ENCODE results near the gene C1QA.

The C1QA gene

GRCh38 chr1:22625262-22625925 is 11.0 kb upstream of the C1QA start:
- no peak for DNase-seq
- Mint-ChIP-seq H3K36me3 (no peaks in the 10 kb centered on the region), H3K4me1 (no peaks in the 10 kb centered on the region), H3K9me3 (no peaks in the 10 kb centered on the region), H3K27ac (no peak overlapping the region), H3K27me3 (peaks cover 41% of the 10 kb centered on the region), H3K4me3 (no peak overlapping the region)
- CTCF ChIA-PET: no interaction called here

DNA sequence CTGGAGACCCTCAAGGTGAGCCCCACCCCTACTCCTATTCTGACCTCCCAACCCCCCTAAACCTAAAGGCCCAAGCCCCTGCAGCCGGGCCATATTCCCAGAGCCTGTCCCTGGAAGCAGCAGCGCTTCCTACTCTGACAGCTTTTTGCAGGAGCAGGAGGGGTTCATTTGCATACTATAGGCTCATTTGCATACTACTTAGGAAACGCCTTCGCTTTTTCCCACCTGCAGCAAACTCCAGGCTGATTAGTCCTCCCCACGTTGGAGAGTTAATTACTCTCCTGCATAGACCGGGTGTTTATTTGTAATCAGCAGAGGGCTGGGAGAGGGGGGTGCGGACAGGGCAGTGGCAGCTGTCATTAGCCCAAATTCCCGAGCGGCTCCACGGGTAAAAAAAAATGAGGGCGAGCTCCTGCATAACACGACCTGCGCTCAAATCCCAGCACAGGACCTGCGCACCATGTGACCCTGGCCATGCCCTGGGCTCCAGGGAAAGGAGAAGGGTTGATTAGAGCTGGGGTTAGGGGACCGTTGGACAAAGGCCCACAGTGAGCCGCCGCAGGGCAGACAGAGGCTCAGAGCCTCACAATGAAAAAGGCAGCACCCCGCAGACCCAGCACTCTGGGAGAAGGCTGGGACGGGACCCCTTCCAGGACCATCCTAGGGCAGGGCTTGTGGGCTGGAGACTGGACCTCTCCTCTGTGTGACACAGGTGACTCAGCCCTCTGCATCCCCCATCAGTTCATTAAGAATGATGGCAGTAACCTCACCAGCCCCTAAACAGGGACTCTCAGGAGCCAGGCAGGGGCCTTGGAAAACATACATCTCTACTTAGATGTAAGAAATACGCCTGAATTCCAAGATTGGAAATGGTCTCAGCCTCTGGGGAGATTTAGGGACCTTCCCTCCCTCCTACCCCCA is 9.9 kb upstream of the C1QA start:
- DNase-seq: no peak
- Mint-ChIP-seq H3K27me3 (peaks cover 45% of the 10 kb centered on the region), H3K4me1 (no peaks in the 10 kb centered on the region), H3K27ac (no peak overlapping the region), H3K36me3 (no peaks in the 10 kb centered on the region), H3K4me3 (no peak overlapping the region), H3K9me3 (no peaks in the 10 kb centered on the region)
- CTCF ChIA-PET: interaction anchor here (0.6 kb wide), 1 partner anchor 1115 kb away, joined by 3 read pairs; no protein-coding TSS in a partner anchor

DNA sequence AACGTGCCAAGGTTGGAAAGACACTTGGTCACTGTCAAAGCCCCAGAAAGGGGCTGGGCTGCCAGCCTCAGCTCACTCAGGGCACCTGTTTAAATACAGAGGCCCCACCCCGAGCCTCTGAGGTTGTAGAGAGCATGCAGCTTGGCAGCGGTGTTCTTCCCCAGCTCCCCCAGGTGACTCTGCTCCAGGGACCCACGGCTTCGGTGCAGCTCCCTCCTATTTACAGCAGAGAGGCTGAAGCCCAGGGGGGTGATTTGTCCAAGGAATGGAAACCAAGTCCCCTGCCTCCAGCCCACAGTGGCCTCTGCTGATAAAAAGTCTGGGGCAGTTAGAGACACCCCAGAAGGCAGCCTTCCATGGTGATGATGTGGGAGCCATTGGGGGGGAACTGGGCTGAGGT is 9.1 kb upstream of the C1QA start:
- Mint-ChIP-seq H3K27me3 (peaks cover 42% of the 10 kb centered on the region), H3K9me3 (no peaks in the 10 kb centered on the region), H3K27ac (no peak overlapping the region), H3K4me1 (no peaks in the 10 kb centered on the region), H3K4me3 (no peak overlapping the region), H3K36me3 (no peaks in the 10 kb centered on the region)
- CTCF ChIA-PET: no interaction called here
- DNase-seq: no peak

GRCh38 chr1:22628698-22629444 is 7.6 kb upstream of the C1QA start:
- Mint-ChIP-seq H3K4me3 (no peak overlapping the region), H3K27me3 (peaks cover 57% of the 10 kb centered on the region)
- CTCF ChIA-PET: no interaction called here

DNA sequence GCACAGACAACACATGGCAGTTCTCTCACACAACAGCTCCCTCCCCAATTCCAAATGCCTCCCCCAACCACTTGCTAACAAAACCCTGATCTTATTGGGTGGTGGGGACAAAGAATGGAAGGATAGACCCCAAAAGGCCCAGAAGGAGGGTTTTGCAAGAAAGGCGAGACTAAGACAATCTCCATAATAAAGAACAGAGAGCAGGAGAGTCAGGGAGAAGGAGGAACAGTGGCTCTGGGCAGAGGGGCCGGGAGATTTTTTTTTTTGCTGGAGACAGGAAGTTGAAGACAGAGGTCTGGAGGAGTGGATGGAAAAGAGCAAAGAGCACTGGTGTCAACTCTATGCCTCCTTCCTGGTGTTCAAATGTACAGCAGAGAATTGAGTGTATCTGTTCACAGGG is 6.5 kb upstream of the C1QA start:
- Mint-ChIP-seq H3K4me1 (no peaks in the 10 kb centered on the region), H3K36me3 (no peaks in the 10 kb centered on the region), H3K27ac (no peak overlapping the region), H3K9me3 (no peaks in the 10 kb centered on the region), H3K4me3 (no peak overlapping the region), H3K27me3 (peaks cover 59% of the 10 kb centered on the region)
- CTCF ChIA-PET: no interaction called here
- DNase-seq: no peak

More at GRCh38 chr1:22628698-22629444, 7.6 kb upstream of the C1QA start:
- Mint-ChIP-seq H3K4me1 (no peaks in the 10 kb centered on the region), H3K27ac (no peak overlapping the region), H3K36me3 (no peaks in the 10 kb centered on the region), H3K9me3 (no peaks in the 10 kb centered on the region)
- no peak for DNase-seq

- CTCF ChIA-PET: no interaction called here
- DNase-seq: no peak
- H3K4me3 Mint-ChIP-seq: no peak overlapping the region
- H3K27me3 Mint-ChIP-seq: peaks cover 33% of the 10 kb centered on the region
- no peaks in the 10 kb centered on the region for H3K36me3 Mint-ChIP-seq
- H3K9me3 Mint-ChIP-seq: no peaks in the 10 kb centered on the region
- no peak overlapping the region for H3K27ac Mint-ChIP-seq
- no peaks in the 10 kb centered on the region for H3K4me1 Mint-ChIP-seq
Measured at GRCh38 chr1:22633697-22634463, 2.5 kb upstream of the C1QA start.

DNA sequence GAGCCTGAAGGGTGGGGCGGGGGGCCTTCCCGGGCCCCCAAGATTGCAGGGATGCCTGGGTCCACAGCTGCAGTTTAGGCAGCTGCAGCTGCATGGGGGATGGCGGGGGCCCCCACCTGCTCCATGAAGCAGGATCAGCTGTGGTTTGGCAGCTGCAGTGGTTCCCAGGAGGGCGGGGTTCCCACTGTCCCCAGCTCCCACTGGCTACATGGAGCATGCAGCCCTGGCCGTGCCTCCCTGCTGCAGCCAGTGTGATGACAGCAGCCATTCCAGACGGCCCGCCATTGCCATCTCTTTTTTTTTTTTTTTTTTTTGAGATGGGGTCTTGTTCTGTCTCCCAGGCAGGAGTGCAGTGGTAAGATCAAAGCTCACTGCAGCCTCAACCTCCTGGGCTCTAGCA is 992 bp upstream of the C1QA start:
- CTCF ChIA-PET: no interaction called here
- H3K36me3 Mint-ChIP-seq: no peaks in the 10 kb centered on the region
- DNase-seq: no peak
- peaks cover 24% of the 10 kb centered on the region for H3K27me3 Mint-ChIP-seq
- no peaks in the 10 kb centered on the region for H3K9me3 Mint-ChIP-seq
- H3K4me3 Mint-ChIP-seq: no peak overlapping the region
- no peaks in the 10 kb centered on the region for H3K4me1 Mint-ChIP-seq
- H3K27ac Mint-ChIP-seq: no peak overlapping the region

DNA sequence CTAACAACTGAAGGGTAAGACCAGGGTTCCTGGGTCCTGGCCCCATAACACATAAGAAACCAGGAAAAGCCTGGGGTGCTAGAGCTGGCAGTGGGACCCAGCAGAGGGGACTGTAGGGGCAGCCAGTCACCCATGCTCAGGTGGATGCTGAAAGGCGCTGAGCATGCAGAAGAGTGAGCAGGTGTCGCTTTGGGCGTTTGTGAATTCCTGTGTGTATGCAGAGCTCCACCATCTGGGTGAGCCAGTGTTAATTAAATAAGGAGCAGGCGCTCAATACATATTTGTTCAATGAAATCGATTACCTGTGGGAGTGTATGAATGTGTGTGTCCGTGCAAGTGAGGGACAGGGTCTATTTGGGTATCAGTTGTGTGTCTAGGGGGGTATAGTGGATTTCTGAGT is 499 bp downstream of the C1QA start:
- no peak for DNase-seq
- H3K4me3 Mint-ChIP-seq: no peak overlapping the region
- CTCF ChIA-PET: no interaction called here
- H3K9me3 Mint-ChIP-seq: no peaks in the 10 kb centered on the region
- no peak overlapping the region for H3K27ac Mint-ChIP-seq
- H3K27me3 Mint-ChIP-seq: peaks cover 20% of the 10 kb centered on the region
- no peaks in the 10 kb centered on the region for H3K4me1 Mint-ChIP-seq
- no peaks in the 10 kb centered on the region for H3K36me3 Mint-ChIP-seq

DNA sequence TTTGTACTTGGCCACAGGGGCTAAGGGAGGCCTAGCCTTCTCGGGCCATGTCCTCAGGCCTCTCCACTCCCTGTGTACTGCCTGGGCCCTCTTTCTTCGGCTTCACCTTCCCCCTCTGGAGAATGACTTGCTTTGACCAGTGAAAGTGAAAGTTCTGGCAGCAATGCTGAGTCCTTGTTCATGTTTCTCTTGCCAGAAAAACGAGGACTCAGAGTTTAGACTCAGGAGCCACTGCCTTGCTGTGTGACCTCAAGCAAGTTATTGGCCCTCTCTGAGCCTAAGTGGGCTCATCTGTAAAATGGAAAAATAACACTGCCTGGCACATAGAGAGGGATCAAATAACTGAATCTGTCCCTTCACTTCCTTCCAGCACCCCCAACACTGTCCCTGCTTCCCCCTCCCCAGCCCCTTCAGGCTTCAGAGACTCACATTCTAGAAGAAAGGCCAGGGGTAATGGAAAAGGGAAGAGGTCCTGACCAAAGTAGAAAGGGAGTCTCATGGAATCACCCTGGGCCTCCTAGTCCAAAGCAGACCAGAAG is 1.5 kb downstream of the C1QA start:
- Mint-ChIP-seq H3K9me3 (no peaks in the 10 kb centered on the region), H3K36me3 (no peaks in the 10 kb centered on the region), H3K4me3 (no peak overlapping the region), H3K27me3 (peaks cover 11% of the 10 kb centered on the region), H3K27ac (no peak overlapping the region), H3K4me1 (no peaks in the 10 kb centered on the region)
- DNase-seq: no peak
- CTCF ChIA-PET: no interaction called here

- Mint-ChIP-seq H3K4me3 (no peak overlapping the region), H3K9me3 (no peaks in the 10 kb centered on the region), H3K4me1 (no peaks in the 10 kb centered on the region), H3K27ac (no peak overlapping the region), H3K27me3 (peaks cover 4% of the 10 kb centered on the region), H3K36me3 (no peaks in the 10 kb centered on the region)
- no peak for DNase-seq
- CTCF ChIA-PET: interaction anchor here (0.6 to 1.1 kb wide), 2 partner anchors 34 to 222 kb away, joined by 3 to 4 read pairs; no protein-coding TSS in a partner anchor
Measured at GRCh38 chr1:22638476-22639234, 2.2 kb downstream of the C1QA start.

DNA sequence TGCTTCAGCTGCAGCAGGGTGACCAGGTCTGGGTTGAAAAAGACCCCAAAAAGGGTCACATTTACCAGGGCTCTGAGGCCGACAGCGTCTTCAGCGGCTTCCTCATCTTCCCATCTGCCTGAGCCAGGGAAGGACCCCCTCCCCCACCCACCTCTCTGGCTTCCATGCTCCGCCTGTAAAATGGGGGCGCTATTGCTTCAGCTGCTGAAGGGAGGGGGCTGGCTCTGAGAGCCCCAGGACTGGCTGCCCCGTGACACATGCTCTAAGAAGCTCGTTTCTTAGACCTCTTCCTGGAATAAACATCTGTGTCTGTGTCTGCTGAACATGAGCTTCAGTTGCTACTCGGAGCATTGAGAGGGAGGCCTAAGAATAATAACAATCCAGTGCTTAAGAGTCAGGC is 2.9 kb downstream of the C1QA start:
- Mint-ChIP-seq H3K27me3 (no peaks in the 10 kb centered on the region), H3K4me3 (no peak overlapping the region), H3K27ac (no peak overlapping the region), H3K36me3 (no peaks in the 10 kb centered on the region), H3K9me3 (no peaks in the 10 kb centered on the region), H3K4me1 (no peaks in the 10 kb centered on the region)
- DNase-seq: no peak
- CTCF ChIA-PET: interaction anchor here (0.6 to 1.1 kb wide), 2 partner anchors 34 to 223 kb away, joined by 3 to 4 read pairs; no protein-coding TSS in a partner anchor

- H3K27me3 Mint-ChIP-seq: peaks cover 5% of the 10 kb centered on the region
- H3K4me1 Mint-ChIP-seq: no peaks in the 10 kb centered on the region
- H3K36me3 Mint-ChIP-seq: no peaks in the 10 kb centered on the region
- H3K9me3 Mint-ChIP-seq: no peaks in the 10 kb centered on the region
- H3K4me3 Mint-ChIP-seq: no peak overlapping the region
- CTCF ChIA-PET: interaction anchor here (1.0 to 5.5 kb wide), 5 partner anchors 14 to 221 kb away, joined by 3 to 30 read pairs (median 4); no protein-coding TSS in a partner anchor
- H3K27ac Mint-ChIP-seq: no peak overlapping the region
- DNase-seq: no peak
Measured at GRCh38 chr1:22641247-22641646, 4.8 kb downstream of the C1QA start.
